ENCODE data around the gene LKAAEAR1. TPM values are rescaled to one million over a fixed set of nuclear protein-coding genes. Genes with fewer than 3 reads are reported as not detected.

LKAAEAR1 gene
- total RNA-seq, 1 donor from 2014 or later = not detected

DNA sequence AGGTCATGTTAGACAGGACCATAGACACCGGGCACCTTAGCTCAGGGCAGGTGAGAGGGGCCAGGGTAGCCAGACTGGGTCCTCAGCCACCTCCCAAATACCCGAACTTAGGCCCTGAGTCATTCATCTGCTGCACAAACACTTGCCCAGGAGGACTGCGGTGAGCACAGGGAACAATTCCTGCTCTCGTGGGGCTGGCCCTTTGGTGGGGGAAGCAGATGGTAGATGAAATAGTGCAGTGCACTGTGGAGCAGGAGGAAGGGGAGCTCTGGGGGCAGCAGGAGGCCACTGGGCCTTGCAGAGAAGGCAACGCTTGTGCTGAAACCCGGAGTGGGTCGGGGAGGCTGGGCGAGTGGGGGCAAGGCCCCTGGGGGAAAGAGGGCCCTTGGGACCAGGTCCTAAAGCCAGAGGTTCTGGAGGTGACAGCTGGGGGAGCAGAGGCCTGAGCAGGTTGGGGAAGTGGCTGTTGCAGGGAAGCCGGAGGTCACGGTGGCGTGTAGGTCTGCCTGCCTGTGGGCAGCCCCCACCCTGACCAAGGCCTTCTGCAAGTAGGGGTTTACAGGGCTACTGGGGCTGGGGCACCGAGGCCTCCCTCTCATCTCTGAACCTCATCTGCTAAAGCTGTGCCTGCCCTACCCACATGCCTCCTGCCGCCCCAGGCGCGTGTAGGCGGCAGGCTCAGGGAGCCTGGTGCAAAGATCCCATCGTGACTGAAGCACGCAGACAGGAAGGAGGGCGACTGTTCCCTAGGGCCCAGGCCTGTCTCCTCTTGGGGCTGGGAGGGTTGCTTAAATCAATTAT is 27.8 kb upstream of the LKAAEAR1 start:
- Histone ChIP-seq H3K27me3 (ENCODE audit: control insufficient read depth, insufficient read depth, low read length) (peaks cover 20% of the 10 kb centered on the region), H3K4me3 (ENCODE audit: low read depth, low read length) (no peak overlapping the region), H3K36me3 (ENCODE audit: control insufficient read depth, insufficient read depth, low read length) (no peaks in the 10 kb centered on the region)
- TF ChIP-seq, protein P1, sequence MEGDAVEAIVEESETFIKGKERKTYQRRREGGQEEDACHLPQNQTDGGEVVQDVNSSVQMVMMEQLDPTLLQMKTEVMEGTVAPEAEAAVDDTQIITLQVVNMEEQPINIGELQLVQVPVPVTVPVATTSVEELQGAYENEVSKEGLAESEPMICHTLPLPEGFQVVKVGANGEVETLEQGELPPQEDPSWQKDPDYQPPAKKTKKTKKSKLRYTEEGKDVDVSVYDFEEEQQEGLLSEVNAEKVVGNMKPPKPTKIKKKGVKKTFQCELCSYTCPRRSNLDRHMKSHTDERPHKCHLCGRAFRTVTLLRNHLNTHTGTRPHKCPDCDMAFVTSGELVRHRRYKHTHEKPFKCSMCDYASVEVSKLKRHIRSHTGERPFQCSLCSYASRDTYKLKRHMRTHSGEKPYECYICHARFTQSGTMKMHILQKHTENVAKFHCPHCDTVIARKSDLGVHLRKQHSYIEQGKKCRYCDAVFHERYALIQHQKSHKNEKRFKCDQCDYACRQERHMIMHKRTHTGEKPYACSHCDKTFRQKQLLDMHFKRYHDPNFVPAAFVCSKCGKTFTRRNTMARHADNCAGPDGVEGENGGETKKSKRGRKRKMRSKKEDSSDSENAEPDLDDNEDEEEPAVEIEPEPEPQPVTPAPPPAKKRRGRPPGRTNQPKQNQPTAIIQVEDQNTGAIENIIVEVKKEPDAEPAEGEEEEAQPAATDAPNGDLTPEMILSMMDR (IDR thresholded peaks at IDR 0.05; ENCODE audit: insufficient read depth, low read length, poor library complexity, severe bottlenecking) = no peak
- DNase-seq (ENCODE audit: low read depth) = no peak

GRCh38 chr20:64110411-64111068 is 26.3 kb upstream of the LKAAEAR1 start:
- Histone ChIP-seq H3K27me3 (ENCODE audit: control insufficient read depth, insufficient read depth, low read length) (peaks cover 16% of the 10 kb centered on the region), H3K36me3 (ENCODE audit: control insufficient read depth, insufficient read depth, low read length) (no peaks in the 10 kb centered on the region), H3K4me3 (ENCODE audit: low read depth, low read length) (no peak overlapping the region)
- TF ChIP-seq, protein P1 (IDR thresholded peaks at IDR 0.05; ENCODE audit: insufficient read depth, low read length, poor library complexity, severe bottlenecking) = no peak
- DNase-seq (ENCODE audit: low read depth) = no peak

DNA sequence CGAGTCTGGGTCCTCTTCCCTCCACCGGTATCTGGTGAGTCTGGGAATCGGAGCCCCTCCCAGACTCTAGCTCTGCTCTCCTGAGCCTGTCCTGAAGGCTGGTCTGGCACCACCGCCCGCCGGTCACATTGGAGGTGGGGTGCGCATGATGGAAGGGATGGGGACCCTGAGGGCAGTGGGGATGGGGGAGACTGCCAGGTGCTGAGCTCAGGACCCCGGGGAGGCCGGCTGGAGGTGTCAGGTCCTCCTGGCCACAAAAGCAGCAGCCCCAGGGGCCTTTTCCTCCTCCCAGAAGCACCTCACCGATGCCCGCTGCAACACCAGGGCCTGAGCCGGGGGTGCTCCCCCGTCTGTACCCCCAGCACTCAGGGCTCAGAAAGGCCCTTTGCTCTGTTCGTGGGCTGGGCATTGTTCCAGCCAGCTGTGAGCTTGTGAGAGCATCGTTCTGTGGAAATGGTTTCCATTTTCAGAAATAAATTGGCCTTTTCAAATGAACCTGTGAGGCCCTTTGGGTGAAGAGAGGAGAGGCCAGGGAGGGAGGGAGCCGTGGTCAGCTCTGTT is 25.7 kb upstream of the LKAAEAR1 start:
- TF ChIP-seq, protein P1 (IDR thresholded peaks at IDR 0.05; ENCODE audit: insufficient read depth, low read length, poor library complexity, severe bottlenecking) = no peak
- H3K36me3 ChIP-seq (ENCODE audit: control insufficient read depth, insufficient read depth, low read length) = no peaks in the 10 kb centered on the region
- H3K27me3 ChIP-seq (ENCODE audit: control insufficient read depth, insufficient read depth, low read length) = peaks cover 15% of the 10 kb centered on the region
- no peak overlapping the region for H3K4me3 ChIP-seq (ENCODE audit: low read depth, low read length)
- no peak for DNase-seq (ENCODE audit: low read depth)

DNA sequence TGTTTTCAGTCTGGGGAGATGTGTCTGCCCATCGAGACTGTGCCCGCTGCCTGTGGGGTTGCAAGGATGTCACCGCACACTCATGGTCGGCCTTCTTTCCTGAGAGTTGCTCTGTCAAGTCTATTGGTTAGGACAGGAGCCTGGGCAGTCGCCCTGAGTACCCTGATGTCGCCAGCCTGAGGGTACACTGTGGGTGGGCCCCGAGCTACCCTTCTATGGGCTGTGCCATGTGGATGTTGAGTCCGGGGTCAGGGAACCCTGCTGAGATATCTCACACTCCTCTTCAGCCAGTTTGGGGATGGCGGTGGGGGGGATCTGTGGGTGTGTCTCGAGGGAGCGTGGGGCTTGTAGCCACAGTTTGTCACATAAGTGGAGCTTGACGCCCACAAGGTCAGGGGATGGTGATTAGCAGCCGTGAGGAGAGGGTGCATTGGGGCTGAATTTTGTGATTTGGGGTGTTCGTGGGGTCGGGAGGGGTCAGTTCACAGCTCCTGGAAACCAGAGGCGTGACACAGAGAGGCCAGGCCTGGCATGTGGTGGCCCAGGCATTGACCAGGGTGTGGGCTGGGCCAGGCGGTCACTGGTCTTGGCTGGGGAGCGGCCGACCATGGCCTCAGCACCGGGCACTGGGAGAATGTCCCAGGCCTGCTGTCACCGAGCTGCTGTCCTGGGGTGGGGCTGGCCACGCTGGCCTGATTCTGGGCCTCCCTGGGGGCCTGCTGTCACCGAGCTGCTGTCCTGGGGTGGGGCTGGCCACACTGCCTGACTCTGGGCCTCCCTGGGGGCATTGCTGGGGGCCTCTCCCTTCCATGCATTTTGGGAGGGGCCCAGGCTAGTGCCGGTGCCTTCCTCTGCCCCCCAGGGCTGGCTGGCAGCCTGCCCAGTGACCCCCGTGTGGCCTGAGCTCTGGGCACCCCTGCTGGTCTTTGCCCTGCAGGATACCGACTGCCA is 24.8 kb upstream of the LKAAEAR1 start:
- Histone ChIP-seq H3K36me3 (ENCODE audit: control insufficient read depth, insufficient read depth, low read length) (no peaks in the 10 kb centered on the region), H3K4me3 (ENCODE audit: low read depth, low read length) (no peak overlapping the region), H3K27me3 (ENCODE audit: control insufficient read depth, insufficient read depth, low read length) (peaks cover 16% of the 10 kb centered on the region)
- DNase-seq (ENCODE audit: low read depth) = no peak
- TF ChIP-seq, protein P1 (IDR thresholded peaks at IDR 0.05; ENCODE audit: insufficient read depth, low read length, poor library complexity, severe bottlenecking) = no peak

GRCh38 chr20:64107736-64108457 is 23.7 kb upstream of the LKAAEAR1 start:
- TF ChIP-seq, protein P1 (IDR thresholded peaks at IDR 0.05; ENCODE audit: insufficient read depth, low read length, poor library complexity, severe bottlenecking) = no peak
- Histone ChIP-seq H3K27me3 (ENCODE audit: control insufficient read depth, insufficient read depth, low read length) (peaks cover 27% of the 10 kb centered on the region), H3K4me3 (ENCODE audit: low read depth, low read length) (no peak overlapping the region), H3K36me3 (ENCODE audit: control insufficient read depth, insufficient read depth, low read length) (no peaks in the 10 kb centered on the region)
- DNase-seq (ENCODE audit: low read depth) = no peak
